WERI-Rb-1 (cell line): ENCODE data around the gene ITGAD.

Source experiments
- DNase-seq: peaks from one replicate; pipeline ENCODE4 v3.0.0-alpha.2; 2020
- H3K27ac ChIP-seq: fragments of 250-450 bp; sonication (Bioruptor Pico); 2 replicates; pipeline ENCODE4 v1.5.1; 2020; ENCODE audit warnings: mild to moderate bottlenecking, moderate library complexity
- H3K27me3 ChIP-seq: fragments of 250-450 bp; sonication (Bioruptor Pico); 2 replicates; pipeline ENCODE4 v1.5.1; 2021; ENCODE audit warnings: mild to moderate bottlenecking, low read depth, moderate library complexity; ENCODE audit not compliant: insufficient read depth, severe bottlenecking
- H3K36me3 ChIP-seq: fragments of 250-450 bp; sonication (Bioruptor Pico); 2 replicates; pipeline ENCODE4 v1.5.1; 2020; ENCODE audit warnings: mild to moderate bottlenecking, moderate library complexity
- H3K4me3 ChIP-seq: 2 replicates; pipeline ENCODE4 v1.5.1; 2011; ENCODE audit warnings: low read depth, mild to moderate bottlenecking, control low read depth, low read length
- H3K9me3 ChIP-seq: fragments of 250-450 bp; sonication (Bioruptor Pico); 2 replicates; pipeline ENCODE4 v1.5.1; 2021; ENCODE audit warnings: mild to moderate bottlenecking, moderate library complexity; ENCODE audit not compliant: severe bottlenecking
- TF ChIP-seq, protein P1 (sequence below): IDR thresholded peaks from 2 replicates; pipeline ENCODE4 v1.5.1; 2011; ENCODE audit warnings: low read depth, mild to moderate bottlenecking, control low read depth, inconsistent platforms, low read length

The ITGAD gene

DNA sequence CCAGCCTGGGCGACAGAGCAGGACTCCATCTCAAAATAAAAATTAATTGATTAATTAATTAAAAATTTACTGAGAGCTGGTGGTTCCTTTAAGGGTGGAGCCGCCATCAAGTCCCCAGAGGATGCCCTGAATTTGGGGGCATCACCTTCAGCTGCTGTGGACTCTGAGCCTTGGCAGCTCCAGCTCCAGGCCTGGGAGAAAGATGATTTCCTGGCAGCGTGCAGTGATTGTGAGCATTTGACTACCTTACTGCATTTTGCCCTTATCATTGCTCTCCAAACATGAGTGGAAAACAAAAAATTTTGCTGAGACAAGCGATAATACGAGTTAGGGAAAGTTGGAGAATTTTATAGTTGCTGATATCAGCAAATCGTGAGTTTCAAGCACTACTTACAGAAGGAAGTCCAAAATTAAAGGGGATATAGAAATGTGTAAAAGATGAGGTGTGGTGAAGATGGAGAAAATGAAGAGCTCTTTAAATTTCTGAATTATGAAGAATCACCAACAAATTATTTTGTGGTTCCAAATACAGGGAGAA, 2.6 kb upstream of the ITGAD start:
- Histone ChIP-seq H3K4me3 (no peak overlapping the region), H3K27me3 (peaks cover 23% of the 10 kb centered on the region), H3K9me3 (no peaks in the 10 kb centered on the region), H3K27ac (no peak overlapping the region), H3K36me3 (no peaks in the 10 kb centered on the region)
- DNase-seq = no peak
- TF ChIP-seq, protein P1, sequence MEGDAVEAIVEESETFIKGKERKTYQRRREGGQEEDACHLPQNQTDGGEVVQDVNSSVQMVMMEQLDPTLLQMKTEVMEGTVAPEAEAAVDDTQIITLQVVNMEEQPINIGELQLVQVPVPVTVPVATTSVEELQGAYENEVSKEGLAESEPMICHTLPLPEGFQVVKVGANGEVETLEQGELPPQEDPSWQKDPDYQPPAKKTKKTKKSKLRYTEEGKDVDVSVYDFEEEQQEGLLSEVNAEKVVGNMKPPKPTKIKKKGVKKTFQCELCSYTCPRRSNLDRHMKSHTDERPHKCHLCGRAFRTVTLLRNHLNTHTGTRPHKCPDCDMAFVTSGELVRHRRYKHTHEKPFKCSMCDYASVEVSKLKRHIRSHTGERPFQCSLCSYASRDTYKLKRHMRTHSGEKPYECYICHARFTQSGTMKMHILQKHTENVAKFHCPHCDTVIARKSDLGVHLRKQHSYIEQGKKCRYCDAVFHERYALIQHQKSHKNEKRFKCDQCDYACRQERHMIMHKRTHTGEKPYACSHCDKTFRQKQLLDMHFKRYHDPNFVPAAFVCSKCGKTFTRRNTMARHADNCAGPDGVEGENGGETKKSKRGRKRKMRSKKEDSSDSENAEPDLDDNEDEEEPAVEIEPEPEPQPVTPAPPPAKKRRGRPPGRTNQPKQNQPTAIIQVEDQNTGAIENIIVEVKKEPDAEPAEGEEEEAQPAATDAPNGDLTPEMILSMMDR = no peak

DNA sequence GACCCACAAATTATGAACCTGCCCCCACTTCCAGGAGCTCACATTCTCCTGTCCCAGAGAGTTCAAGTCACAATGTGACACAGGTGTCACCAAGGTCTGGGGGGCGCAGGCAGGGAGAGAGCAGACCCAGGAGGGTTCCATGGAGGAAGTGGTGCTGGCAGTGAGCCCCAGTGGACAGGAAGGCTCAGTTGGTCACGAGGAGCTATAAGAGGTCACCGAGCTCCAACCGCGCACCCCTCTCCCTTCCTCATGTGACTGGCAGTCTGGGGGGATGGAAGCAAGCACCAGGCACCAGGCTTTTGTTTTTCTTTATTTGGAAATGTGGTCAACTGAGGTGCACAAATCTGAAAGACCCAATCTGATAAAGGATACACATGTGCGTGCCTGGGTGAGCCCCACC, 2.5 kb downstream of the ITGAD start:
- no peak overlapping the region for H3K4me3 ChIP-seq
- no peaks in the 10 kb centered on the region for H3K9me3 ChIP-seq
- TF ChIP-seq, protein P1 = no peak
- H3K36me3 ChIP-seq = no peaks in the 10 kb centered on the region
- H3K27ac ChIP-seq = no peak overlapping the region
- DNase-seq = no peak
- H3K27me3 ChIP-seq = peaks cover 6% of the 10 kb centered on the region

DNA sequence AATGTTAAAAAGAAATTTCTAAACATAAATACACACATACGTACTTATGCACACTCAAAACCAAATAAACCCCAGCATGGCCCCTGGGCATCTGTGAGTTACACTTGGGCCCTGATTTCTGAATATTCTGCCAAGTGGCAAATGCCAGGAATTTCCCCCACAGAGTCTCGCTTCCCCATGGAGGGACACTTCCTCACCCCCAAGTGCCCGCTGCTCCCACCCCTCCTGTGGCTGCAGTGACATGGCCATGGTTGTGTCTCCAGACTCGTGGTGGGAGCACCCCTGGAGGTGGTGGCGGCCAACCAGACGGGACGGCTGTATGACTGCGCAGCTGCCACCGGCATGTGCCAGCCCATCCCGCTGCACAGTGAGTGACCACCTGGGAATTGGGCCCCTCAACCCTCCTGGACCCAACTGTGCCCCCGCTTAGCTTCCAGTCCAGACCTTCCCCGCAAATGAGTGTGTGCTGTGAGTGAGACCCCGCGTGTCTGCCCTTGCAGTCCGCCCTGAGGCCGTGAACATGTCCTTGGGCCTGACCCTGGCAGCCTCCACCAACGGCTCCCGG, 4.0 kb downstream of the ITGAD start:
- Histone ChIP-seq H3K9me3 (no peaks in the 10 kb centered on the region), H3K27me3 (no peaks in the 10 kb centered on the region), H3K27ac (no peak overlapping the region), H3K4me3 (no peak overlapping the region), H3K36me3 (no peaks in the 10 kb centered on the region)
- DNase-seq = no peak
- TF ChIP-seq, protein P1 = no peak

DNA sequence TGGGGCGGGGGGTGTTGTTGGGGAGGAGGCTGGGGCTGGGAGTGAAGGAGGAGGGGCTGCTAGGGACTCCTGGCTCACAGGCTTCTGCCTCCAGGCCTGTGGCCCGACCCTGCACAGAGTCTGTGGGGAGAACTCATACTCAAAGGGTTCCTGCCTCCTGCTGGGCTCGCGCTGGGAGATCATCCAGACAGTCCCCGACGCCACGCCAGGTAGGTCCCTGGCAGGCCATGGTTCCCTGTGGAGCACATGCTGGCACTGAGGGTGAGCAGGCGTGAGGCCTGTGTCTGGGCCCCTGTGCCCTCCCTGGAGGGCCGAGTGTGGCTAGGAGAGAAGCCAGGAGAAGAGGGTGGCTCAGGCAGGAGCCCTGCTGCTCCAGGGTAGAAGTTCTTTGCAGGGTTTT, 4.6 kb downstream of the ITGAD start:
- Histone ChIP-seq H3K4me3 (no peak overlapping the region), H3K36me3 (no peaks in the 10 kb centered on the region), H3K27ac (no peak overlapping the region), H3K9me3 (no peaks in the 10 kb centered on the region), H3K27me3 (no peaks in the 10 kb centered on the region)
- DNase-seq = no peak
- TF ChIP-seq, protein P1 = no peak

DNA sequence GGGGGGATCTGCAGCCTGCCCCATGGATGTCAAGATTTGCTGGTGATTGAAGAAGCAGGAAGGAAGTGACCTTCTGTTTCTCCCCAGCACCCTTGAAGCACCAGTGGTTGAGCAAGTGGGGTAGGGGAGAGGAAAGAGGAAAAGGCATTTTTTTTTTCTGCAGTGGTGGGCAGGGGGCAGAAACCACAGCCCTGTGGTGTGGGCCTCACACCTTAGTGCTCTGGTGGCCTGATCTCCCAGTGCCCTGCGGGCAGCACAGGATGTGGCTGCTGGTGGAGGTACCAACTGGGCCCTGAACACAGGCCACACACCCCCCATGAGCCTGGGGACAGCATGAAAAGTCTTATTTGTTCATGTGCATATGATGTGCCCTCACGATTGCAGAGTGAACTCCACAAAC, 7.1 kb downstream of the ITGAD start:
- TF ChIP-seq, protein P1 = no peak
- no peak for DNase-seq
- Histone ChIP-seq H3K27ac (no peak overlapping the region), H3K36me3 (no peaks in the 10 kb centered on the region), H3K27me3 (peaks cover 3% of the 10 kb centered on the region), H3K4me3 (no peak overlapping the region), H3K9me3 (no peaks in the 10 kb centered on the region)

DNA sequence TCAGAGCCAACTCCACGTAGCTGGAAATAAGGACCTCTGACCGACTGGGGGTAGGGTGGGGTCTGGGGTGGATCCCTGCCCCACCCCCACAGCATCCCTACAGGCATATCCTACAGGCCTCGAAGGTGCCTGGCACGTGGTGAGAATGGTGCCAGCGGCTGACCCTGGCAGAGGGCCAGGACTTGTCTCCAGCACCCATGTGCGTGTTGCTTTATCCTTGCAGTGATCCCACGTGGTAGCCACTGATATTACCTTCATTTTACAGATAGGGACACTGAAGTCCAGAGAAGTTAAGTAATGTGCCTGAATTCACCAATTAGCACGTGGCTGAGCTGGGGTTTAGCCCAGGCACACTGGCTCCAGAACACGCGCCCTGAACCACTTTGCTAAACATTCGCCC, 8.3 kb downstream of the ITGAD start:
- H3K27ac ChIP-seq = no peak overlapping the region
- peaks cover 3% of the 10 kb centered on the region for H3K27me3 ChIP-seq
- TF ChIP-seq, protein P1 = no peak
- DNase-seq = no peak
- H3K36me3 ChIP-seq = no peaks in the 10 kb centered on the region
- H3K4me3 ChIP-seq = no peak overlapping the region
- H3K9me3 ChIP-seq = no peaks in the 10 kb centered on the region
